GM18505 (cell line): ENCODE data around the gene ENTPD7.
A peak's percentile ranks its signal among the peaks of the same experiment; 100 is the strongest.

Experiments
- ATAC-seq: cut with Tn5 transposase; IDR thresholded peaks from one replicate; pipeline ENCODE4 v1.9.1; 2021; ENCODE audit not compliant: unreplicated experiment
- POLR2A ChIP-seq: IDR thresholded peaks from 4 replicates; pipeline ENCODE4 v1.6.1; 2011; ENCODE audit warnings: borderline replicate concordance; ENCODE audit not compliant: insufficient read depth, insufficient read length; ENCODE audit errors: extremely low read depth

Gene ENTPD7

DNA sequence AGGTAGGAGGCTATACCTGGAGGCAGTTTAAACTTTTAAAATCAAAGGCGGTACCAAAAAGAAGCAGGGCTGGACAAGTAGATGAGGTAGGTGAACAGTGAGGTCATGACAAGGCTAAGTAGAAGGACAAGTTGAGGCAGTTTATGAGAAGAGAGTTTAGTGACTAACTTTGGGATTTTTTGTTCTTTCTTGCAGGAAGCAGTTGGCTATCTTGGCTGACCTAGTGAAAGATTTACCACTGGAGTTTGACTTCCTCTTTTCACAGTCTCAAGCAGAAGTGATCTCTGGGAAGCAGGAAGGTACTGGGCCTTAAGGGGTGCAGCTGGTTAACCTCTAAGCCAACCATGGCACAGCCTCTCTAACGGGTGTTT, 26.3 kb downstream of the ENTPD7 start:
- TF ChIP-seq POLR2A, result no peak
- ATAC-seq, result peak; percentile 92

DNA sequence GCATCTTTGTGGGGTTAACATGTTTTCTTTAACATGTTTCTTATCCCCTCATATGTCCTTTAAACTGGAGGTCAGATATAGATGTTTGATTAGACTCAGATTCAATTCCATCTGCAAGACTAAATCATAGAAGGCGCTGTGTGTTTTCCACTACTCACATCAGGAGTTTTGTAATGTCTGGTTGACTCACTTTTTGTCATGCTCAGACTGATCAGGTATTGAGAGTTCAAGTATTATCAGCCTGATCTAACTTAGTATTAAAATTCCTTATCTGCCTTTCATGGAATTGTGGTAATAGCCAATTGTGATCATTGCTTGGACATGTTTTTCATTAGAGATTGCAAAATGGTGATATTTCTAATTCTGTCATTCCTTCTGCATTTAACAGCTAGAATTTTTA, 30.2 kb downstream of the ENTPD7 start:
- ATAC-seq, result no peak
- TF ChIP-seq POLR2A, result no peak

DNA sequence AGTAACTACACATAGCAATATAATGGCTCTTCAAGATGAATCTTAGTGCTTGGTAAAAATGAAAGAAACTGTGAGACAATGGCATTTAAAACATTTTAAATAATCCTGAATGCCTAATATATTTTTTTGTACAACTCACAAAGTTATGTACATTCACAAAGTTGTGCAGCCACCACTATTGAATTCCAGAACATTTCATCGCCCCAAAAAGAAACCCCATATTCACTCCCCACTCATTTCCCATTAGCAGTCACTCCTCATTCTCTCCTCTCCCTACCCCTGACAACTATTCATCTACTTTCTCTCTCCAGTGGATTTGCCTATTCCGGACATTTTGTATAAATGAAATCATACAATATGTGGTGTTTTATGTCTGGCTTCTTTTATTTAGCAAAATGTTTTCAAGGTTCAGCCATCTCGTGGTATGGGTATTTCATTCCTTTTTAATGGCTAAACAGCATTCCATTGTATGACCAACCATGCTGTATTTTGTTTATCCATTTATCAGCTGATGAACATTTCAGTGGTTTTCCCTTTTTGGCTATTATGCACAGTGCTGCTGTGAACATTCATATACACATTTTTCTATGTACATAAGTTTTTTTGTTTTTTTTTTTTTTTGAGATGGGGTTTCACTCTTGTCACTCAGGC, 34.7 kb downstream of the ENTPD7 start:
- no peak for ATAC-seq
- TF ChIP-seq POLR2A, result no peak

DNA sequence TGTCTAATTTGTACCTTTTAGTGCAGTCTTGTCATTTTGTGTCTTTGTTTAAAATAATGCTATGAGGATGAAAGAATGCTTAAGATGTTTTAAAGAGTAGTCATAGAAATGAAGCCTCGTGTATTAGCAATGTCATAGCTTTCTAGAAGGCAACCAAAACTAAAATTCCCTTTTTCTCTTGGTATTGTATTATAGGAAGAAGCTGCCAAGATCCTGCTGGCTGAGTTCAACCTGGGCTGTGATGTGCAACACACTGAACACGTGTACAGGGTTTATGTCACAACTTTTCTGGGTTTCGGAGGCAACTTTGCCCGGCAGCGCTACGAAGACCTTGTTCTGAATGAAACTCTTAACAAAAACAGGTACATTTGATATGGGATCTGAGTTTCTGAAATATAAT, 36.5 kb downstream of the ENTPD7 start:
- no peak for ATAC-seq
- no peak for TF ChIP-seq POLR2A

DNA sequence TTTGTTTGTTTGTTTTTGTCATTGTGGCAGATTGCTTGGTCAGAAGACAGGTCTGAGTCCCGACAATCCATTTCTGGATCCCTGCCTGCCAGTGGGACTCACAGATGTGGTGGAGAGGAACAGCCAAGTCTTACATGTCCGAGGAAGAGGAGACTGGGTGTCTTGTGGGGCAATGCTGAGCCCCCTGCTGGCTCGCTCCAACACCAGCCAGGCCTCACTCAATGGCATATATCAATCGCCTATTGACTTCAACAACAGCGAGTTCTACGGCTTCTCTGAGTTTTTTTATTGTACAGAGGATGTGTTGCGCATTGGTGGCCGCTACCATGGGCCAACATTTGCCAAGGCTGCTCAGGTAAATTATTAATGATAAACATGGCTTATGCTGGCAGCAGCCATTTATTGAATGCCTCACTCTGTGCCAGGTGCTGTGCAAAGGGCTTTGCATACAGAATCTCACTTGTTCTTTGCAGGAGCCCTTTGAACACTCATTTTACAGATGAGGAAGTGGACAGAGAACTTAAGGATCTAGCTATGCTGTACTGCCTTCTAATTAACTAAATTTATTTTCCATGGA, 39.3 kb downstream of the ENTPD7 start:
- no peak for TF ChIP-seq POLR2A
- no peak for ATAC-seq

DNA sequence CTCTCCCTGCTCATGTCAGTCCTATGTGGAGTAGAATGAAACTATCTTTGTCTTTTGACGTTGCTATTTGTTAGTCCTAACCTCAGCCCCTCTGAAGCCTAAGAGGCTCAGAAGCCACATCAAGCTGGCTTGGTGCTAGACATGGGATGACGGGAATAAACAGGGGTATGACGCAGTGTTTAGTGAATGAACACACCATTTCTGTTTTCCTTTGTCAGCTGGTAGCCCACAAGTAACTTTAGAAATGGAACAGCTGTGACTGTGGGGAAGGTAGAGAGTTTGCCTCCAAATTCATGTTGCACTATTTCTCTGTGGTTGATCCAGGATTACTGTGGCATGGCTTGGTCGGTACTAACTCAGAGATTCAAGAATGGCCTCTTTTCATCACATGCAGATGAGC, 41.3 kb downstream of the ENTPD7 start:
- ATAC-seq, result no peak
- TF ChIP-seq POLR2A, result no peak

DNA sequence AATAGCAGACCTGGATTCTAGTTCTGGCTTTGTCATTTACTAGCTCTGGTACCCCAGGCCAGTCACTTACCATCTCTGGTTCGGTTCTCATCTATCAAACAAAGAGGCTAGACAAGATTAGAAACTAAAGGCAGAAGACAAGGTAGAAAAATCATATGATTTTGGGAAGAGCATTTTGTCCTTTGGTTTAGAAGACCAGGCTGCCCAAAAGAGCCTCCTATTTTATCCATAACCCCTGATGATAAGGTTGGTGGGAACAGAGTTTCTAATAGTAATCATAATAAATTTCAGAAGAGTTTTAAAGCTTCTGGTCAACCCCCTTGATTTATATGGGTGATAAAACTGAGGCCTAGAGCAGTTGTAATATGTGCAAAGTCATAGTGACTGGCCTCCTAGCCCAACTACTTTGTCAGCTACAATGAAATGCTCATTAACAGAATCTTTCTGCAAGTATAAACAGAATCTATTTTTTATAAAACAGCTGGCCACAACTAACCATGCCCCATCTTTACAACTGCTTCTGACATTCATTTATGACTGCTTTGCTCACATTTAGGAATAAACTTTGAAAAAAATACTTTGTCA, 49.2 kb downstream of the ENTPD7 start:
- ATAC-seq, result no peak
- no peak for TF ChIP-seq POLR2A

DNA sequence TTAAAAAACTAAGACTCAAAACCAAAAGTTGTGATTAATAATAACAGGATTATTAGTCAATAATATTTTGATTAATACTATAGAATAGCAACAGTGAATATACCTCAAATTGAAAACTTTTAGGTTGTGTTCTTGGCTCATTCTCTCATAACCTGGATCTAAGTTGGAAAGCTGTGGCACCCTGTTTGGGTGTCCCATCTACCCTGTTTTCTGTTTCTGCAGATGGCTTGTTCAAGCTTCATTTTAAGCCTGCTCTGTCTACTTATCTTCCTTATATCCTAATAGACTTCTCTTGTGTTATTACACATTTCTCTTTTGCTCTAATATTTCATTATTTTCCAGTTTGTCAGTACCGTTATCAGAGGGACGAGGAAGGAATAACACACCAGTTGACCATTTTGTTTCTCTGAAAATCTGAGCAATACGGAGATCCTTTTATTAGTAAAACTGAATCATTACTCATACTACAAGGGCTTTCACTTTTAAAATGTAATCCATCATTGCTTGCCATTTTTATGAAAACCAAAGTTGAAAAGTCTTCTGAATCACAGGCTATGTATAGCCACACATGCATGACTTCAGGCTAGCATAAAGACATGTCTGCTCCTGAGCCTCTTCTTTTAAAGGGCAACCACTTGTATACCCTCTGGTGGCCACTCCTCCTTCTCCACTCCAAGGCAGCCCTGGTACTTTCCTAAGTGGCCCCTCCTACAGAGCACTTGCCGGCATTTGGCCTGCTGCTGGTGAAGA, 50.3 kb downstream of the ENTPD7 start:
- ATAC-seq, result peak; percentile 59

DNA sequence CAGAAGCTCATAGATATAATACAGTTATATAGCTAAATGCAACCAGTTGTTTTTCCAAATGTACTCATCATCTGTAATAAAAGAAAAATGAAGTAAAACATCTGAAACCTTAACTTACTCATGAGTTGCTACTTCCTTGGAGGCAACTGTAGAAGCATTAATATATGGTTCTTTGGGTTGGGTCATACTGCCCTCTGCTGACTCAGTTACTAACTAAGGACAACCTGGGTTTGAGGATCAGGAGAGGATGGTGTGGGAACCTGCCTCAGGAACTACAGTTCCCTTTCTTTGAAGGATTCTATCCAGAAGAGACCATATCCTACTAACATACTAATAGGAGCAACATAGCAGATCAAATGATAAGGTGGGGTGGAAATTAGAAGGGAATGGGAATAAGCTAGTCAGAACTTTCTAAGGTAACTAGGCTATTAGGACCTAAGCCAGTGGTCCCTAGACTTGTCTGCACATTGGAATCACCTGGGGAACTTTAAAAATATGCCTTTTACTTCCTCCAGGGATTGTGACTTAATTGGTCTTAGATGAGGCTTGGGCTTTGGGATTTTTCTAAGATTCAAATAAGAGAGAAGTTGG, 51.9 kb downstream of the ENTPD7 start:
- peak; percentile 56 for ATAC-seq
- TF ChIP-seq POLR2A, result no peak

More for the DNA sequence above, 50.3 kb downstream of the ENTPD7 start:
- TF ChIP-seq POLR2A, result no peak

DNA sequence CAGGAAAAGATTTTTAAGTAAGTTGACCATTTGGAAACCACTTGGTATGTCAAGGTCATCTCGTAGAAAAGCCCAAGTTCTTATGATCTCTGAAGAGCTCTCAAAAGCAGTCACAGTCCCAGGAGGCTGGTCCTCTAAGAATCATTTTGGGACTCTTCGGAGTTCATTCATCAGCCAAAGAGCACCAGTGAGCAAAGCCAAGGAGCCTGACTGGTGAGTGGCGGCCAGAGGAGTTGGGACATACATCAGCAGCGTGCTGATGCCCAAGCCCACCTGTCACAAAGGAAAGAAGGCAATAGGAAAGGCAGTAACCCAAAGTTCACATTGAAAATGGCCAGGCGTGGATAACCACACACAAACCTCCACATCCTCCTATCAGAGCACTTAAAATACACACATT, 55.1 kb downstream of the ENTPD7 start:
- no peak for ATAC-seq

DNA sequence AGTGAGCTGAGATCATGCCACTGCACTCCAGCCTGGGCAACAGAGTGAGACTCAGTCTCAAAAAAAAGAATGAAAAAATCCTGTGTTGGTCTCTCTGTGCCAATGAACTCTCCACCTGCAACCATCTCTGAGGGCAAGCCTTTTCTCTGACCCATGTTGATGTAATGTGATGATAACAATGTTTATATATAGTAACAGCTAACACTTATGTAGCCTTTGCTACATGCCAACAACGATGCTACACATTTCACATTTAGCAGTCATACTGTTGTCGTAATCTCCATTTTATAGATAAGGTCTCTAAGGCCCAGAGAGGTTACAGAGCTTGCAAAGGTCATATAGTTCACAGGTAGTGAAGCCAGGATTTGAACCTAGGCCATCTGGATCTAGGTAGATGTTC, 61.1 kb downstream of the ENTPD7 start:
- no peak for ATAC-seq
- no peak for TF ChIP-seq POLR2A

More for the DNA sequence above, 55.1 kb downstream of the ENTPD7 start:
- TF ChIP-seq POLR2A, result no peak

DNA sequence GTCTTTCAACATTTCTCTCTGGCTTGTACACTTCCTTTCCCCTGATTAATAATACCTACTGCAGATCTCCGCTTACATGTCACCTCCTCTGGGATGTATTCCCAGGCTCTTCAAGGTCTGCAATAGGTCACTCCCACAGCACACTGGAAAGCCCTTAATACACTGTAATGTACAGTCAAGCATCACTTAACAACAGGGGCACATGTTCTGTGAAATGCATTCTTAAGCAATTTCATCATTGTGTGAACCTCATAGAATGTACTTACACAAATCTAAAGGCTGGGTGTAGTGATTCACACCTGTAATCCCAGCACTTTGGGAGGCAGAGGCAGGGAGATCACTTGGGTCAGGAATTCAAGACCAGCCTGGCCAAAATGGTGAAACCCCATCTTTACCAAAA, 70.7 kb downstream of the ENTPD7 start:
- no peak for ATAC-seq
- TF ChIP-seq POLR2A, result no peak

DNA sequence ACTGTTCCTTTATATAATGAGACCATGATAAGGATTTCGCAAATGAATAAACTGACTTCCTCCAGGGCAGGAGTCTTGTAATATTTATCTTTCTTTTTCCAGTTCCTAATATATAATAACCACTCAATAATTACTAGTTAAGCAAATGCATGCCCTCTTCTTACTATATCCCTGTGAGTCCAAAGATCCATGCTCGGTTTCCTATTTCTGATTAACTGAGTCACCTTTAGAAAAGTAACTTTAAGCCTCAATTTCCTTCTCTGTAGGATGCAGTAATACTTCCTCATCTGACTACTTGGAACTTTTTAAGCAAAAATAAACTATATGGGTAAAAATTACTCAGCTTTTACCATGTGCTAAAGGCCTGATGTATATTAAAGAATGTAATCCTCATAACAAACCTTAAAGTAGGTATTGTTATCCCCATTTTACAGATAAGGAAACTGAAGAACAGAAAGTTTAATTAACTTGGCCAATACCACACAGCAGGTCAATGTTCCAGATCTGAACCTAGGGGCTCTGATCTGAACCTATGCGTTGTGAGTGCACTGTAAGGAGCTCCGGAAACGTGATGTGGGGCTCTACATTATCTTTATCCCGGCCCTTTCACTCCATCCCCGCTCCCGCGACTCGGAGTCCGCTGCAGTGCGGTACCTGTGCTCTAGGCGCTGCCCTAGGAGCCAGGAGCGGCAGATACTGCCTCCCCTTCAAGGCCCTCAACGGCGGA, 72.2 kb downstream of the ENTPD7 start:
- ATAC-seq, result peak; percentile 27
- TF ChIP-seq POLR2A, result no peak
